GM18499 (cell line): ENCODE results near the gene SLC35F2.
"Not testable (repeated sequence)": the region's sequence is repeated elsewhere in the genome, so short reads cannot be mapped to it uniquely, and the experiment has no call there.

ENCODE experiments used
- ATAC-seq: cut with Tn5 transposase; IDR thresholded peaks from one replicate; pipeline ENCODE4 v1.9.1; 2021; ENCODE audit warnings: moderate number of reproducible peaks; ENCODE audit not compliant: insufficient read depth, unreplicated experiment

The SLC35F2 gene

DNA sequence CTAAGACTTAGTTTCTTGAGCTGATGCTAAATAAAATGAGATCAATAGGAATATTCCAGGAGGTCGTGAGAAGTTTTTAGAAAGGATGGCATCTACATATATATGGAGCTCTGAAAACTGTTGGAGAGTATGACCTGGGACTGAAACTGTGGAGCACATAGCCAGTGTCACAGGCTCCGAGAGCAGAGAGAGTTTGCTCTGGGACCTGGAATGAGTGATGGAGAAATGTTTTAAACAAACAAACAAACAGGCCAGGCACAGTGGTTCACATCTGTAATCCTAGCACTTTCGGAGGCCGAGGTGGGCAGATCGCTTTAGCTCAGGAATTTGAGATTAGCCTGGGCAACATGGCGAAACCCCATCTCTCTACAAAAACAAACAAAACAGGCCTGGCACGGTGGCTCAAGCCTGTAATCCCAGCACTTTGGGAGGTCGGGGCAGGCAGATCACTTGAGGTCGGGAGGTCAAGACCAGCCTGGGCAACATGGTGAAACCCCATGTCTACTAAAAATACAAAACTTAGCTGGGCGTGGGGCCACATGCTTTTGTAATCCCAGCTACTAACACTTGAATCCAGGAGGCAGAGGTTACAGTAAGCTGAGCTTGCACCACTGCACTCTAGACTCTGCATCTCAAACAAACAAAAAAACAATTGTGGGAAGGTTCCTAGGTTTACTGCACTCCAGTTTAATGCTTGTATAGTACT lies 67.1 kb downstream of the SLC35F2 start:
- no peak for ATAC-seq

DNA sequence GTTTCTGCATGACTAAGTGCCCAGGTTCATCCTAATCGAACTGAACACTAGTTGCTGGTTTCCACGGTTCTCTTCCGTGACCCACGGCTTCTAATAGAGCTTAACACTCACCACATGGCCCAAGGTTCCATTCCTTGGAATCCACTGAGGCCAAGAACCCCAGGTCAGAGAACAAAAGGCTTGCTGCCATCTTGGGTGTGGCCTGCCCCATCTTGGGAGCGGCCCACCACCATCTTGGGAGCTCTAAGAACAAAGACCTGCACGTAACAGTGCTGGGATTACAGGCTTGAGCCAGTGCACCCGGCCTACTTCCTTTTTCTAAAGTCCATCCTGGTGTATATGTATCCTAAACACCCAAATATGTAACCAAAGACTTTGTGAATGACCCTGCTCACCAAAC lies 68.8 kb downstream of the SLC35F2 start:
- ATAC-seq, result no peak

- ATAC-seq, result no peak
Measured at GRCh38 chr11:107787733-107788132, 70.9 kb downstream of the SLC35F2 start.

- ATAC-seq, result no peak
Measured at GRCh38 chr11:107785401-107785800, 73.2 kb downstream of the SLC35F2 start.

GRCh38 chr11:107783121-107783520 lies 75.5 kb downstream of the SLC35F2 start:
- no peak for ATAC-seq

DNA sequence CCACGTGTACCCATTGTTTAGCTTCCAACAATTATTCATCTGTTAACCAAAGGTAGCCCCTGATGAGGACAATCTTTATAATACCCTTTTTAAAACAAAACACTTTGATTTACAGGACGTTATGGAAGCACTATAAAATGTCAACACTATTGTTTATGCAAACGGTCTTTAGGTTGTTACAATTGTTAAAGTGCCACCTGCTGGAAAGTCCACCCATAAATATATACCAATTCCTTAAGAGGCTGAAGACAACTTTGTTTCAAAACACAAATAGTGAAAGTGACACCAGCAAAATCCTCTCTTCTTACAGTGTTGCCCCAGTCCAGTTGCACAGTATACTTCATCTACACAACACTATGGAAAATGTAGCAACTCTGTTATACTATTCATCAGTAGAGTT lies 77.8 kb downstream of the SLC35F2 start:
- no peak for ATAC-seq

- no peak for ATAC-seq
Measured at GRCh38 chr11:107780136-107780535, 78.5 kb downstream of the SLC35F2 start.

- ATAC-seq, result no peak
Measured at GRCh38 chr11:107778839-107779517, 79.6 kb downstream of the SLC35F2 start.

GRCh38 chr11:107777110-107777509 lies 81.5 kb downstream of the SLC35F2 start:
- ATAC-seq, result peak; percentile 64

DNA sequence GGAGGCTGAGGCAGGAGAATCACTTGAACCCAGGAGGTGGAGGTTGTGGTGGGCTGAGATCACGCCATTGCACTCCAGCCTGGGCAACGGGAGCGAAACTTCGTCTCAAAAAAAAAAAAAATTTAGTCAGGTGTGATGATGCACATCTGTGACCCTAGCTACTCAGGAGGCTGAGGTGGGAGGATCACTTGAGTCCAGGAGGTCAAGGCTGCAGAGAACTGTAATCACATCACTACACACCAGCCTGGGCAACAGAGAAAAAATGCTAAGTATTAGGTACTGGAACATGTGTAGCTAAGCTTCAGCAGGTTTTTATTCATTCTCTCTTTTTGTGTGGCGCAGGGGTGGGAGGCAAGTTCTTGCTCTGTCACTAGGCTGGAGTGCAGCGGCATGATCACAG lies 82.5 kb downstream of the SLC35F2 start:
- no peak for ATAC-seq

- ATAC-seq, result no peak
Measured at GRCh38 chr11:107770551-107770951, 88.0 kb downstream of the SLC35F2 start.

- no peak for ATAC-seq
Measured at GRCh38 chr11:107769189-107769588, 89.4 kb downstream of the SLC35F2 start.

- not testable (repeated sequence) for ATAC-seq
Measured at GRCh38 chr11:107758719-107759355, 99.8 kb downstream of the SLC35F2 start.

GRCh38 chr11:107757661-107758060 lies 100.9 kb downstream of the SLC35F2 start:
- ATAC-seq, result no peak

DNA sequence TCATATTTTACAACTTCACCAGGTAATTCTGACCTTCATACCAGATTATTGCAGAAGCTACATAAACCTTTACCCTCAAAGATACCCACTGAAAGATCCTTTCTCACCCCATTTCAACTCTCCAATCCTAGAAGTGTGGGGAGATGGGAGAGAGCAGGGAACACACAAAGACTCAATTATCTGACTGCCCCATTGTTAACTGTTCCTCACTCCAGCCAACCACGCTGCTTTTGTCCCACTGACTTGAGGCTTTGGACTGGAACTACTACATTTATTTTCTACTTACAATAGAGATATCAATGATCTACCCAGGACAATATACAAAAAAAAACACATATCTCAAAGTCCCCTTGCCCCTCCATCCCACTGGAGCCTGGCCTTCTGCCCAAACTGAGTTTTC lies 102.0 kb downstream of the SLC35F2 start:
- no peak for ATAC-seq

DNA sequence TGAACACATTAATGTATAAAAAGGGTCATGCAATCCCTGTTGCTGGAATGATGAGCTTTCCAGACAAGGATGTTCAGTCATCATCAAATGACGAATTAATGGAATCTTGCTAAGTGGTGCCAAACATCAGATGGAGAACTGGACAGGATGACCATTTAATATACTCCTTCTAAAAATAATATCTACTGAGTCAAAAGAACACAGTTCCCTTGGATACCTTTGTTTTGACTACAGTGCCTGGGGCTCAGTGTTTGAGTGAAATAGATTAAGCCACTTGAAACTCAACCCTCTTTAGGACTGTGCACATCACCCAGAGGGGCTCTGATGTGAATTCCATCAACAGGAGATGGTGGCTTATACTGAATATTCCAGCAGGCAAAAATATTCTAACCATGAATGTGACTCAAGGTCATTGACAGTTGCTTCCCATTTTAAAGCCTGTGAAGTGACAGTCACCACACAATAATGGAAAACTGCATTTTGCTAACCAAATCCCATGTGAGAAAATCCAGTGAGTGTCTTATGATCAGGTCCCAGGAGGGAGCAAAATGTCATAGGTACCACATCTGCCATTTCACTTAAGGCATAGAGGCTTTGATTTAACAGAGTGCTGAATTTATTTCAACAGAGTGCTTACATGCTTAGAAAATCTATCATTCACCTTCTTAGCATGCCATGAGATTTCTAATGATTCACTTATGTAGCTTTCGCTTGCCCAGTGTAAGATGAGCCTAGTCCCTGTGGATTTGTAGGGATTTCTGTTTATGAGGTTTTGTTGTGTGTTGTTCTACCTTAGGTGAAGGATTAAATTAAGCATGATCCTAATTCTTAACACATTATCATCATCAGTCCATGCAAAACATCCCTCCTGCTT lies 105.4 kb downstream of the SLC35F2 start:
- ATAC-seq, result no peak

GRCh38 chr11:107752508-107752907 lies 106.1 kb downstream of the SLC35F2 start:
- ATAC-seq, result no peak

DNA sequence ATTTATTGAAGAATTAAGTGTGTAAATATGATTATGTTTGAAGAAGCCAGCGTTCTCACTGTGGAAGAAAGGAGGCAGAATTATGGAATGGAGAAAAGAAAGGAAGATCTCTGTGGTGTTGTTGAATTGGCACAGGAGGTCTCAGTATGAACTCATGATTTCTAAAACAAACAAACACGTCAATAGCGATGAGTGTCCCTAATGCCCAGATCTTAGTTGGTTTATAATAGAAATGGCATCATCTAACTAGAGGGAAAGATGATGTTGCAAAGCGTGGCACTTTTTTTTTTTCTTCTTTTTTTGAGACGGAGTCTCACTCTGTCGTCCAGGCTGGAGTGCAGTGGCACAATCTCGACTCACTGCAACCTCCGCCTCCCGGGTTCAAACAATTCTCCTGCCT lies 107.5 kb downstream of the SLC35F2 start:
- no peak for ATAC-seq

GRCh38 chr11:107750313-107750712 lies 108.3 kb downstream of the SLC35F2 start:
- ATAC-seq, result no peak

- ATAC-seq, result no peak
Measured at GRCh38 chr11:107747622-107748021, 111.0 kb downstream of the SLC35F2 start.

DNA sequence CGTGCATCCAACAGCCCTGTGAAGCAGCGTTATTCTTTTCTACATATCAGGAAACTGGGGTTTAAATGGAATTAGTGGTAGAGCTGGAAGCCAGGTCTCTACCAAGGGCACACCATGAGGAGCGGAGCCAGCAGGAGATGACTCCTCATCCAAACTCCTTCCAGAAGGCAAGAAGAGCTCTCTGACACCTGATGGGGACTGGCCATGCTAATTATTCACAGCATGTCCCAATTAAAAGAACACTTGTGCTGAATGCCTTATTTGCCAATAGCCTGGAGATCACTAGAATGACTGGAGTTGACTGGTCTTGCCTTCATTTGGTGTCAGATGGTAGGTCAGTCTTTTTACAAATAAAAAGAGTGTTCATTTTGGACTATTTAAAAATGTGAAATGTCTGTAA lies 113.9 kb downstream of the SLC35F2 start:
- no peak for ATAC-seq
